PC-3 (cell line): ENCODE data around the gene FBXW7. TPM values are rescaled to one million over a fixed set of nuclear protein-coding genes. Genes with fewer than 3 reads are reported as not detected.
A peak's percentile ranks its signal among the peaks of the same experiment; 100 is the strongest.

ENCODE experiments used
- ATAC-seq: fragments of 200-7000 bp; cut with Tn5 transposase; 2 replicates; pipeline ENCODE4 v1.9.1; 2020; ENCODE audit warnings: mild to moderate bottlenecking, moderate library complexity
- BruUV-seq: library from RNA; stranded (reverse); fragments of 400-500 nt; replicated peaks from 2 replicates; lab custom pipeline; 2021; lab: Mats Ljungman, UMichigan
- CTCF ChIA-PET: fragments of 300-600 bp; sonication (Branson Sonifier 250); formaldehyde crosslinking; loops from one replicate; lab custom pipeline; 2022; ENCODE audit warnings: antibody characterized with exemption; lab: Charles Lee
- POLR2A ChIA-PET: fragments of 300-600 bp; sonication (Branson Sonifier 250); formaldehyde crosslinking; loops from one replicate; lab custom pipeline; 2022; ENCODE audit warnings: antibody characterized with exemption; ENCODE audit not compliant: unreplicated experiment; lab: Charles Lee
- DNase-seq: peaks from one replicate; pipeline ENCODE4 v3.0.0-alpha.2; 2015
- H2AFZ ChIP-seq: fragments of 300-600 bp; sonication (generic); 2 replicates; pipeline ENCODE4 v1.6.0; 2016; ENCODE audit warnings: antibody characterized with exemption, low read length
- H3F3A ChIP-seq: fragments of 300-600 bp; sonication (generic); one replicate; pipeline ENCODE4 v1.6.0; 2017; ENCODE audit warnings: antibody characterized with exemption, low read length, control low read depth, mild to moderate bottlenecking; ENCODE audit not compliant: unreplicated experiment
- H3K27ac ChIP-seq: fragments of 300-600 bp; sonication (generic); 2 replicates; pipeline ENCODE4 v1.5.1; 2016; ENCODE audit warnings: mild to moderate bottlenecking, low read length
- H3K27me3 ChIP-seq: fragments of 300-600 bp; sonication (generic); 2 replicates; pipeline ENCODE4 v1.6.1; 2016; ENCODE audit warnings: low read length, mixed read lengths
- H3K36me3 ChIP-seq: fragments of 300-600 bp; sonication (generic); 2 replicates; pipeline ENCODE4 v1.6.1; 2016; ENCODE audit warnings: low read depth, mixed run types, low read length, mixed read lengths
- H3K4me1 ChIP-seq: fragments of 300-600 bp; sonication (generic); 2 replicates; pipeline ENCODE4 v1.5.1; 2016; ENCODE audit warnings: low read length; ENCODE audit not compliant: insufficient read depth
- H3K4me2 ChIP-seq: fragments of 300-600 bp; sonication (generic); 2 replicates; pipeline ENCODE4 v1.6.0; 2016; ENCODE audit warnings: low read length
- H3K4me3 ChIP-seq: fragments of 300-600 bp; sonication (generic); 2 replicates; pipeline ENCODE4 v1.5.1; 2016; ENCODE audit warnings: mild to moderate bottlenecking, low read length, mixed read lengths
- H3K79me2 ChIP-seq: fragments of 300-600 bp; sonication (generic); 2 replicates; pipeline ENCODE4 v1.6.1; 2017; ENCODE audit warnings: low read length, mixed read lengths
- H3K9ac ChIP-seq: fragments of 300-600 bp; sonication (generic); 2 replicates; pipeline ENCODE4 v1.6.0; 2016; ENCODE audit warnings: mild to moderate bottlenecking, low read length
- H3K9me2 ChIP-seq: fragments of 300-600 bp; sonication (generic); replicated peaks from 2 replicates; pipeline ENCODE4 v1.6.1; 2016; ENCODE audit warnings: mixed run types, low read length, mixed read lengths
- H3K9me3 ChIP-seq: fragments of 300-600 bp; sonication (generic); 2 replicates; pipeline ENCODE4 v1.6.1; 2016; ENCODE audit warnings: low read length, mixed read lengths
- H4K20me1 ChIP-seq: fragments of 300-600 bp; sonication (generic); 2 replicates; pipeline ENCODE4 v1.6.1; 2016; ENCODE audit warnings: low read length, mixed read lengths
- EZH2 ChIP-seq: fragments of 300-600 bp; sonication (generic); IDR thresholded peaks from one replicate; pipeline ENCODE4 v1.6.1; 2017; ENCODE audit warnings: antibody characterized with exemption, mild to moderate bottlenecking, low read length; ENCODE audit not compliant: unreplicated experiment
- EZH2phosphoT487 ChIP-seq: fragments of 300-600 bp; sonication (generic); IDR thresholded peaks from 2 replicates; pipeline ENCODE4 v1.6.1; 2018; ENCODE audit warnings: mild to moderate bottlenecking, antibody characterized with exemption, low read length, borderline replicate concordance
- intact Hi-C: fragments of 100-400 bp; cut with micrococcal nuclease; formaldehyde crosslinking; loops from 2 replicates; pipeline ENCODE4 v1.9.0; 2023
- total RNA-seq: library from RNA; depleted of rRNA; stranded (reverse); fragments of >200 nt; gene quantifications from 2 replicates; pipeline ENCODE4 v1.2.3, GENCODE V29; 2014
- TF ChIP-seq, protein P1 (sequence below): fragments of 300-600 bp; sonication (generic); conservative IDR thresholded peaks from 2 replicates; pipeline ENCODE4 v1.5.1; 2017; ENCODE audit warnings: antibody characterized with exemption, low read depth, mild to moderate bottlenecking, low read length

FBXW7 gene
- total RNA-seq, 1 experiment from 2014 or later, result 24.3 TPM

DNA sequence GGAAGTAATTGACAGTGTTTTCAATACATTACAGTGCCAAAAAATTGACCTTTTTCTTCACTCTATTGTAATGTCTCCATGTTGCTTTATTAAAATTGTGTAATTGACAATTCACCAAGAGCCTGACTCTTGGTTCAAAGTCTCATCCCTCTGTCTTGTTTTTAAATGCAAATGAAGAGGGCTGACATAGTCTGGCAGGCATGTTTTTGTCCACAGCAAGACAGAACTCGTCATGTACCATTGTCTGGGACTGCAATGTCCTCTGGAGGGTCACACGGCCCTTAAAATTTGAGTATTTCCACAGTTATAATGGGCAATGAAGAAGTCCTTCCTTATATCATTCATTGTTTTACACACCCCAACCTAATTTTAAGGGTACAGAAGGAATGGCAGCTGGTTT lies 38.0 kb upstream of the FBXW7 start:
- Histone ChIP-seq H2AFZ (no peak overlapping the region), H3K27me3 (no peaks in the 10 kb centered on the region), H3K9ac (no peak overlapping the region), H3K9me3 (no peaks in the 10 kb centered on the region), H3K4me2 (no peak overlapping the region), H3F3A (no peaks in the 10 kb centered on the region), H3K27ac (no peak overlapping the region), H3K9me2 (no peaks in the 10 kb centered on the region), H3K4me1 (peaks cover 12% of the 10 kb centered on the region), H3K79me2 (no peaks in the 10 kb centered on the region), H4K20me1 (no peaks in the 10 kb centered on the region), H3K4me3 (no peak overlapping the region), H3K36me3 (no peaks in the 10 kb centered on the region)
- intact Hi-C loops, result no loop called here
- POLR2A ChIA-PET, result no interaction called here
- no TSS peak for BruUV-seq
- ATAC-seq, result no peak
- no peak for TF ChIP-seq EZH2
- TF ChIP-seq, protein P1, sequence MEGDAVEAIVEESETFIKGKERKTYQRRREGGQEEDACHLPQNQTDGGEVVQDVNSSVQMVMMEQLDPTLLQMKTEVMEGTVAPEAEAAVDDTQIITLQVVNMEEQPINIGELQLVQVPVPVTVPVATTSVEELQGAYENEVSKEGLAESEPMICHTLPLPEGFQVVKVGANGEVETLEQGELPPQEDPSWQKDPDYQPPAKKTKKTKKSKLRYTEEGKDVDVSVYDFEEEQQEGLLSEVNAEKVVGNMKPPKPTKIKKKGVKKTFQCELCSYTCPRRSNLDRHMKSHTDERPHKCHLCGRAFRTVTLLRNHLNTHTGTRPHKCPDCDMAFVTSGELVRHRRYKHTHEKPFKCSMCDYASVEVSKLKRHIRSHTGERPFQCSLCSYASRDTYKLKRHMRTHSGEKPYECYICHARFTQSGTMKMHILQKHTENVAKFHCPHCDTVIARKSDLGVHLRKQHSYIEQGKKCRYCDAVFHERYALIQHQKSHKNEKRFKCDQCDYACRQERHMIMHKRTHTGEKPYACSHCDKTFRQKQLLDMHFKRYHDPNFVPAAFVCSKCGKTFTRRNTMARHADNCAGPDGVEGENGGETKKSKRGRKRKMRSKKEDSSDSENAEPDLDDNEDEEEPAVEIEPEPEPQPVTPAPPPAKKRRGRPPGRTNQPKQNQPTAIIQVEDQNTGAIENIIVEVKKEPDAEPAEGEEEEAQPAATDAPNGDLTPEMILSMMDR, result no peak
- TF ChIP-seq EZH2phosphoT487, result no peak
- CTCF ChIA-PET, result no interaction called here
- DNase-seq, result no peak

DNA sequence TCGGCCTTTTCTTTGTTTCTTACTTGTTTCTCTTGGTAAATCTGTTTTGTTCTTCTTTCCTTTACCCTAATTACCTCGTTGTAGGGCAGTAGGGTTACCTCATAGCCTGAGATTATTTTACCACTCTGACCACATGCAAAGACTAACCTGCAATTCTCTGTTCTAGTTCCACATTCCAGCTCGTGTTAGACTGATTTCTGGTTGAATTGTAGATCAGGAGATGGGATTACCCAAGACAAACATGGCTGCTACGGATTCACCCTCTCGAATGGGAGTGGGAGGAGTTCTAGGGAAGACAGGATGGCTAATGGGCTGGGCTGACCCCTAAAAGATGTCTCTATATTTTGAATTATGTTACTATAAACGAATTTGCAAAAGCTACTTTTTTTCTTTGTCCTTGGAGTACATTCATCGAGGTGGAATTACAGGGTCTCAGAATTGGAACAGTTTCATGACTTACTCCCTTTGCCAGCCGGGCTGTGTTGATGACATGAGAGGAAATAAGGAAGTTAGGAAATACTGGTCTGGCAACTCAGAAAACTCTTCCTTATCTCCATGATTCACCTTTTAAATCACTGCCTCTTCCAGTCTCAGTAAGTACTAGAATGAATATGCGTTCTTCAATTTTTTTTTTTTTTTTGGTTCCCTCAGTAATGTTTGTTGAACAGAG lies 36.7 kb upstream of the FBXW7 start:
- Histone ChIP-seq H3K9me2 (no peaks in the 10 kb centered on the region), H3K79me2 (no peaks in the 10 kb centered on the region), H3F3A (no peaks in the 10 kb centered on the region), H4K20me1 (no peaks in the 10 kb centered on the region), H3K4me1 (peaks cover 12% of the 10 kb centered on the region), H3K27me3 (no peaks in the 10 kb centered on the region), H3K36me3 (no peaks in the 10 kb centered on the region), H2AFZ (peak overlapping the region; percentile 51), H3K9ac (no peak overlapping the region), H3K4me3 (no peak overlapping the region), H3K9me3 (no peaks in the 10 kb centered on the region), H3K27ac (no peak overlapping the region), H3K4me2 (peak overlapping the region; percentile 32)
- no TSS peak for BruUV-seq
- ATAC-seq, result peak; percentile 37; the same call in 1 of the 2 replicates
- intact Hi-C loops, result no loop called here
- peak; percentile 65 for DNase-seq
- ChIA-PET CTCF (no interaction called here), POLR2A (interaction anchor here (0.6 kb wide), 1 partner anchor 27 kb away, joined by 6 read pairs; no protein-coding TSS in a partner anchor)
- no peak for TF ChIP-seq EZH2
- TF ChIP-seq, protein P1, result no peak
- TF ChIP-seq EZH2phosphoT487, result no peak

DNA sequence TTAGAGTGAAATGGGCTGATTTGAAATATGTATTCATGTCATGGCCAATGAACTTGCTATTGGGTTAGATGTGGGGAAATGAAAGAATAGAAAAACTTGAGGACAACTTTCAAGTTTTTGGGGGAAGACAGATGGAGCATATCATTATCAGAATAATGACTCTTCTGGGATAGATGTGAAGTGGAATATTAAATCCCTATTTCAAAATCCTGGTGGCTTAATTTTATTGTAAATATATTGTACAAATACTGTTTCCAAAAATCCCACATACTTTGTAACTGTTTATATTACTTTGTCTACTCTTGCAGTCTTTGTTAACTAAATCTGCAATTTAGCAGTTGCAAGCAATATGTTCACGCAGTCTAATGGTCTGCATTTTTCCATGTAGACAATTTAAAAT lies 35.9 kb upstream of the FBXW7 start:
- H3K27me3 ChIP-seq, result no peaks in the 10 kb centered on the region
- H3F3A ChIP-seq, result no peaks in the 10 kb centered on the region
- no peaks in the 10 kb centered on the region for H3K79me2 ChIP-seq
- ATAC-seq (no peak), DNase-seq (no peak)
- no peaks in the 10 kb centered on the region for H3K9me3 ChIP-seq
- H4K20me1 ChIP-seq, result no peaks in the 10 kb centered on the region
- POLR2A ChIA-PET, result no interaction called here
- no peak for TF ChIP-seq EZH2
- no peak for TF ChIP-seq EZH2phosphoT487
- TF ChIP-seq, protein P1, result no peak
- no peak overlapping the region for H3K4me2 ChIP-seq
- intact Hi-C loops, result no loop called here
- no peak overlapping the region for H3K9ac ChIP-seq
- no peak overlapping the region for H3K4me3 ChIP-seq
- CTCF ChIA-PET, result no interaction called here
- no peak overlapping the region for H3K27ac ChIP-seq
- no peaks in the 10 kb centered on the region for H3K36me3 ChIP-seq
- no TSS peak for BruUV-seq
- no peak overlapping the region for H2AFZ ChIP-seq
- H3K4me1 ChIP-seq, result peaks cover 12% of the 10 kb centered on the region
- H3K9me2 ChIP-seq, result no peaks in the 10 kb centered on the region
